Neural crest cell (in vitro differentiated cells): ENCODE measurements around the gene QRSL1. TPM values are rescaled to one million over a fixed set of nuclear protein-coding genes. Genes with fewer than 3 reads are reported as not detected.
A peak's percentile ranks its signal among the peaks of the same experiment; 100 is the strongest.
"Not testable (repeated sequence)": the region's sequence is repeated elsewhere in the genome, so short reads cannot be mapped to it uniquely, and the experiment has no call there.

Source experiments
- DNase-seq: peaks from one replicate; pipeline ENCODE4 v3.0.0; 2021; ENCODE audit warnings: low read depth, mixed read lengths, low spot score
- H3K27ac Mint-ChIP-seq: one replicate; pipeline ENCODE4 v1.8.0; 2021; ENCODE audit warnings: mild to moderate bottlenecking, mixed read lengths; ENCODE audit not compliant: unreplicated experiment
- H3K27me3 Mint-ChIP-seq: 2 replicates; pipeline ENCODE4 v1.8.0; 2021; ENCODE audit warnings: low read depth, mild to moderate bottlenecking, mixed read lengths
- H3K36me3 Mint-ChIP-seq: 2 replicates; pipeline ENCODE4 v1.8.0; 2021; ENCODE audit warnings: low read depth, mild to moderate bottlenecking, mixed read lengths
- H3K4me1 Mint-ChIP-seq: 2 replicates; pipeline ENCODE4 v1.8.0; 2021; ENCODE audit warnings: mixed read lengths
- H3K4me3 Mint-ChIP-seq: one replicate; pipeline ENCODE4 v1.8.0; 2021; ENCODE audit warnings: mild to moderate bottlenecking, mixed read lengths
- H3K9me3 Mint-ChIP-seq: 2 replicates; pipeline ENCODE4 v1.8.0; 2021; ENCODE audit warnings: mixed read lengths
- total RNA-seq: library from RNA; stranded (reverse); gene quantifications from 2 replicates; pipeline ENCODE4 v1.2.1, GENCODE V29; 2021
- TF ChIP-seq, protein P1 (sequence below): fragments of 200-600 bp; sonication (generic); conservative IDR thresholded peaks from 2 replicates; pipeline ENCODE4 v1.5.0; 2021; ENCODE audit warnings: antibody characterized with exemption, mild to moderate bottlenecking

QRSL1 gene
- total RNA-seq, 1 donor from 2014 or later = 18.4 TPM

GRCh38 chr6:106623039-106623438 is 6.3 kb upstream of the QRSL1 start:
- TF ChIP-seq, protein P1, sequence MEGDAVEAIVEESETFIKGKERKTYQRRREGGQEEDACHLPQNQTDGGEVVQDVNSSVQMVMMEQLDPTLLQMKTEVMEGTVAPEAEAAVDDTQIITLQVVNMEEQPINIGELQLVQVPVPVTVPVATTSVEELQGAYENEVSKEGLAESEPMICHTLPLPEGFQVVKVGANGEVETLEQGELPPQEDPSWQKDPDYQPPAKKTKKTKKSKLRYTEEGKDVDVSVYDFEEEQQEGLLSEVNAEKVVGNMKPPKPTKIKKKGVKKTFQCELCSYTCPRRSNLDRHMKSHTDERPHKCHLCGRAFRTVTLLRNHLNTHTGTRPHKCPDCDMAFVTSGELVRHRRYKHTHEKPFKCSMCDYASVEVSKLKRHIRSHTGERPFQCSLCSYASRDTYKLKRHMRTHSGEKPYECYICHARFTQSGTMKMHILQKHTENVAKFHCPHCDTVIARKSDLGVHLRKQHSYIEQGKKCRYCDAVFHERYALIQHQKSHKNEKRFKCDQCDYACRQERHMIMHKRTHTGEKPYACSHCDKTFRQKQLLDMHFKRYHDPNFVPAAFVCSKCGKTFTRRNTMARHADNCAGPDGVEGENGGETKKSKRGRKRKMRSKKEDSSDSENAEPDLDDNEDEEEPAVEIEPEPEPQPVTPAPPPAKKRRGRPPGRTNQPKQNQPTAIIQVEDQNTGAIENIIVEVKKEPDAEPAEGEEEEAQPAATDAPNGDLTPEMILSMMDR = no peak
- Mint-ChIP-seq H3K9me3 (peaks cover 7% of the 10 kb centered on the region), H3K4me3 (no peak overlapping the region), H3K27ac (no peak overlapping the region), H3K4me1 (peaks cover 10% of the 10 kb centered on the region), H3K27me3 (no peaks in the 10 kb centered on the region), H3K36me3 (peaks cover 15% of the 10 kb centered on the region)
- no peak for DNase-seq

DNA sequence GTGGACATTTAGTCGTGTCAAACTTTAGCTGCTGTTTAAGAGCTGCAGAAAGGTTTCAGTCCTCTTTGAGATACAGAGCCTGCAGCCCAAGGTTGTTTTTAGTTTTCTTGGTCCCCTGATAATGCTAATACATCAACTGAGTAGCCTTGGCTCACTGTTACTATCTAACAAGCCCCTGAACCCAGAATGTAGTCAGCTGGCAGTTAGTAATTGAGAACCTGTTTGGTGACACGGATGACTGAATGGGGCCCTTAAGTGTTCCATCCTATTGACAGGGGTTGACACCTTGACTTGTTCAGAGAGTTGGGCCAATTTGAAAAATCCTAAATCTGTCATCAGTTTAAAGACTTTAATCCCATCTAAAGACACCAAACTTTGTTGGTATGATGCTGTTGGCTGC is 2.9 kb upstream of the QRSL1 start:
- TF ChIP-seq, protein P1 = no peak
- Mint-ChIP-seq H3K9me3 (peaks cover 7% of the 10 kb centered on the region), H3K36me3 (peaks cover 11% of the 10 kb centered on the region), H3K27me3 (no peaks in the 10 kb centered on the region), H3K4me1 (peaks cover 21% of the 10 kb centered on the region), H3K27ac (no peak overlapping the region), H3K4me3 (peak overlapping the region; percentile 63)
- no peak for DNase-seq

GRCh38 chr6:106627760-106628159 is 1.6 kb upstream of the QRSL1 start:
- H3K4me3 Mint-ChIP-seq = peak overlapping the region; percentile 62
- peaks cover 23% of the 10 kb centered on the region for H3K4me1 Mint-ChIP-seq
- H3K9me3 Mint-ChIP-seq, H3K27me3 Mint-ChIP-seq, H3K36me3 Mint-ChIP-seq, DNase-seq, H3K27ac Mint-ChIP-seq: not testable (repeated sequence)

- peak overlapping the region; percentile 97 for H3K4me3 Mint-ChIP-seq
- TF ChIP-seq, protein P1 = no peak
- H3K36me3 Mint-ChIP-seq = no peaks in the 10 kb centered on the region
- H3K27me3 Mint-ChIP-seq = no peaks in the 10 kb centered on the region
- DNase-seq = no peak
- peak overlapping the region; percentile 95 for H3K27ac Mint-ChIP-seq
- H3K9me3 Mint-ChIP-seq = no peaks in the 10 kb centered on the region
- peaks cover 23% of the 10 kb centered on the region for H3K4me1 Mint-ChIP-seq
These were observed 698 bp upstream of the QRSL1 start for GRCh38 chr6:106628658-106629102.

DNA sequence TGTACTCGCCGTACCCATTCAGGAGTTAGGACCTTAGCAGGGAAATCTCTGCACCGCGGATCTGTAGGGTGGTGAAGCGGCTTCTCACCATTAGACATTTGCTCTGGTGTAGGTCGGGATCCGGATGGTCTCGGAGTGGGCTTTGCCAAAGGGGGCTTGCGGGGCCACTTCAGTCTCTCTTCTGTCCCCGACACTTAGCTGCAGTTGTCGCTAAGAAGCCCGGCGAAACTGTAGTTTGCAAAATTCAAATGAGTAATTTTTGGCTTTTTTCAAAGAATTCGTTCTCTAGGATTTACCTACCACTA is 433 bp downstream of the QRSL1 start:
- Mint-ChIP-seq H3K27ac (peak overlapping the region; percentile 97), H3K9me3 (no peaks in the 10 kb centered on the region), H3K4me1 (peaks cover 23% of the 10 kb centered on the region), H3K36me3 (peaks cover 1% of the 10 kb centered on the region), H3K4me3 (peak overlapping the region; percentile 97), H3K27me3 (no peaks in the 10 kb centered on the region)
- TF ChIP-seq, protein P1 = no peak
- DNase-seq = no peak

GRCh38 chr6:106630366-106630765 is 988 bp downstream of the QRSL1 start:
- H3K27me3 Mint-ChIP-seq = no peaks in the 10 kb centered on the region
- H3K36me3 Mint-ChIP-seq = peaks cover 4% of the 10 kb centered on the region
- H3K4me3 Mint-ChIP-seq = peak overlapping the region; percentile 97
- no peak for DNase-seq
- H3K9me3 Mint-ChIP-seq = no peaks in the 10 kb centered on the region
- TF ChIP-seq, protein P1 = no peak
- peaks cover 23% of the 10 kb centered on the region for H3K4me1 Mint-ChIP-seq
- no peak overlapping the region for H3K27ac Mint-ChIP-seq
